GM12878 (cell line): ENCODE measurements around the gene RNASE12. TPM values are rescaled to one million over a fixed set of nuclear protein-coding genes. Genes with fewer than 3 reads are reported as not detected.

Experiments used
- CBFB ChIP-seq: IDR thresholded peaks from 2 replicates; pipeline ENCODE4 v1.6.1; 2016; ENCODE audit warnings: antibody characterized with exemption, low read depth
- E4F1 ChIP-seq: fragments of 450-650 bp; IDR thresholded peaks from 2 replicates; pipeline ENCODE4 v1.6.1; 2018; ENCODE audit warnings: borderline replicate concordance, mild to moderate bottlenecking; ENCODE audit not compliant: partially characterized antibody
- ELK1 ChIP-seq: IDR thresholded peaks from 2 replicates; pipeline ENCODE4 v1.6.1; 2012; ENCODE audit warnings: low read depth, low read length, improper control_type of control experiment
- ETV6 ChIP-seq, 2 experiments: fragments of 450-650 bp in 1 of 2; IDR thresholded peaks in 1 of 2; conservative IDR thresholded peaks in 1 of 2; 2 replicates each; pipeline ENCODE4 v1.6.1; 2014; ENCODE audit warnings: antibody characterized with exemption in 1 of 2, borderline replicate concordance in 1 of 2, low read depth in 1 of 2, mild to moderate bottlenecking in 1 of 2, moderate library complexity in 1 of 2
- EZH2 ChIP-seq: IDR thresholded peaks from 2 replicates; pipeline ENCODE4 v1.6.1; 2012; ENCODE audit warnings: low read depth, mild to moderate bottlenecking, control low read depth, inconsistent platforms, low read length, borderline replicate concordance; ENCODE audit not compliant: control insufficient read depth
- KLF5 ChIP-seq: fragments of 450-650 bp; IDR thresholded peaks from 2 replicates; pipeline ENCODE4 v1.6.1; 2014; ENCODE audit warnings: mild to moderate bottlenecking; ENCODE audit not compliant: partially characterized antibody
- MYC ChIP-seq: IDR thresholded peaks from 2 replicates; pipeline ENCODE4 v1.6.1; 2011; ENCODE audit warnings: mild to moderate bottlenecking, low read length, moderate library complexity, inconsistent platforms; ENCODE audit not compliant: insufficient read depth, insufficient replicate concordance, insufficient read length, severe bottlenecking
- PAX5 ChIP-seq: IDR thresholded peaks from 2 replicates; pipeline ENCODE4 v1.6.1; 2011; ENCODE audit warnings: low read depth, low read length, borderline replicate concordance
- PAX8 ChIP-seq: fragments of 450-650 bp; IDR thresholded peaks from 2 replicates; pipeline ENCODE4 v1.6.1; 2017; ENCODE audit warnings: mild to moderate bottlenecking, moderate library complexity
- POLR2A ChIP-seq: IDR thresholded peaks from 2 replicates; pipeline ENCODE4 v1.6.1; 2011; ENCODE audit warnings: low read depth, mild to moderate bottlenecking, low read length
- POU2F2 ChIP-seq: IDR thresholded peaks from 3 replicates; pipeline ENCODE4 v1.6.1; 2011; ENCODE audit warnings: low read depth, mild to moderate bottlenecking, low read length, borderline replicate concordance
- RAD51 ChIP-seq: fragments of 450-650 bp; IDR thresholded peaks from 2 replicates; pipeline ENCODE4 v1.6.1; 2016; ENCODE audit warnings: moderate library complexity, mild to moderate bottlenecking, inconsistent platforms
- RCOR1 ChIP-seq: conservative IDR thresholded peaks from 2 replicates; pipeline ENCODE4 v1.6.1; 2012; ENCODE audit warnings: low read depth, low read length, improper control_type of control experiment
- RFX5 ChIP-seq: IDR thresholded peaks from 2 replicates; pipeline ENCODE4 v1.6.1; 2011; ENCODE audit warnings: low read depth, low read length, improper control_type of control experiment
- RUNX3 ChIP-seq: IDR thresholded peaks from 2 replicates; pipeline ENCODE4 v1.6.1; 2012; ENCODE audit warnings: low read length, inconsistent platforms
- SUPT20H ChIP-seq: IDR thresholded peaks from 2 replicates; pipeline ENCODE4 v1.6.1; 2011; ENCODE audit warnings: low read depth, mild to moderate bottlenecking, low read length, moderate library complexity, borderline replicate concordance; ENCODE audit not compliant: control insufficient read depth
- USF2 ChIP-seq: IDR thresholded peaks from 2 replicates; pipeline ENCODE4 v1.6.1; 2011; ENCODE audit warnings: low read depth, low read length, improper control_type of control experiment, borderline replicate concordance
- polyA plus RNA-seq, 11 experiments: library from polyadenylated mRNA; depleted of rRNA in 4 of 11; unstranded in 6 of 11; stranded (reverse) in 5 of 11; fragments of >200 nt; fragmentation: Nextera tagmentation in 4 of 11; fragmentation: Illumina TruSeq in 1 of 11; extraction: Ambion mirVana in 4 of 11; extraction: Trizol in 1 of 11; gene quantifications; 1 replicate in 1 of 11; 2 replicates in 10 of 11; pipeline versions ENCODE4 v1.2.1 to v1.2.3, GENCODE V29; 2011 to 2016; ENCODE audit warnings: inconsistent platforms in 2 of 11, missing spikeins in 2 of 11, low read depth in 1 of 11
- total RNA-seq, 4 experiments: library from RNA; depleted of rRNA in 3 of 4; stranded (reverse); fragments of >200 nt in 3 of 4; fragmentation: Illumina TruSeq in 1 of 4; extraction: Trizol in 1 of 4; gene quantifications; 2 replicates each; pipeline versions ENCODE4 v1.2.1 to v1.2.3, GENCODE V29; 2013 to 2021
- TF ChIP-seq, protein P1 (sequence below): fragments of 450-650 bp; IDR thresholded peaks from 2 replicates; pipeline ENCODE4 v1.6.1; 2017; ENCODE audit warnings: mild to moderate bottlenecking
- TF ChIP-seq, protein P2 (sequence below): IDR thresholded peaks from 2 replicates; pipeline ENCODE4 v1.6.1; 2012; ENCODE audit warnings: low read depth, low read length, improper control_type of control experiment
- TF ChIP-seq, protein P3 (sequence below): fragments of 450-650 bp; IDR thresholded peaks from 2 replicates; pipeline ENCODE4 v1.6.1; 2017; ENCODE audit warnings: low read depth, mild to moderate bottlenecking, moderate library complexity

RNASE12 gene
- total and polyA plus RNA-seq, 10 of the 15 experiments (the other 5 are each of a cell fraction or from before 2014, with no cell fraction given) = not detected

GRCh38 chr14:20631023-20631879 lies 40.1 kb upstream of the RNASE12 start (continued):
- no peak for TF ChIP-seq RCOR1
- no peak for TF ChIP-seq MYC
- TF ChIP-seq, protein P1, sequence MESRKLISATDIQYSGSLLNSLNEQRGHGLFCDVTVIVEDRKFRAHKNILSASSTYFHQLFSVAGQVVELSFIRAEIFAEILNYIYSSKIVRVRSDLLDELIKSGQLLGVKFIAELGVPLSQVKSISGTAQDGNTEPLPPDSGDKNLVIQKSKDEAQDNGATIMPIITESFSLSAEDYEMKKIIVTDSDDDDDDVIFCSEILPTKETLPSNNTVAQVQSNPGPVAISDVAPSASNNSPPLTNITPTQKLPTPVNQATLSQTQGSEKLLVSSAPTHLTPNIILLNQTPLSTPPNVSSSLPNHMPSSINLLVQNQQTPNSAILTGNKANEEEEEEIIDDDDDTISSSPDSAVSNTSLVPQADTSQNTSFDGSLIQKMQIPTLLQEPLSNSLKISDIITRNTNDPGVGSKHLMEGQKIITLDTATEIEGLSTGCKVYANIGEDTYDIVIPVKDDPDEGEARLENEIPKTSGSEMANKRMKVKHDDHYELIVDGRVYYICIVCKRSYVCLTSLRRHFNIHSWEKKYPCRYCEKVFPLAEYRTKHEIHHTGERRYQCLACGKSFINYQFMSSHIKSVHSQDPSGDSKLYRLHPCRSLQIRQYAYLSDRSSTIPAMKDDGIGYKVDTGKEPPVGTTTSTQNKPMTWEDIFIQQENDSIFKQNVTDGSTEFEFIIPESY = no peak
- no peak for TF ChIP-seq SUPT20H
- no peak for TF ChIP-seq E4F1
- TF ChIP-seq RAD51 = no peak
- TF ChIP-seq, protein P2, sequence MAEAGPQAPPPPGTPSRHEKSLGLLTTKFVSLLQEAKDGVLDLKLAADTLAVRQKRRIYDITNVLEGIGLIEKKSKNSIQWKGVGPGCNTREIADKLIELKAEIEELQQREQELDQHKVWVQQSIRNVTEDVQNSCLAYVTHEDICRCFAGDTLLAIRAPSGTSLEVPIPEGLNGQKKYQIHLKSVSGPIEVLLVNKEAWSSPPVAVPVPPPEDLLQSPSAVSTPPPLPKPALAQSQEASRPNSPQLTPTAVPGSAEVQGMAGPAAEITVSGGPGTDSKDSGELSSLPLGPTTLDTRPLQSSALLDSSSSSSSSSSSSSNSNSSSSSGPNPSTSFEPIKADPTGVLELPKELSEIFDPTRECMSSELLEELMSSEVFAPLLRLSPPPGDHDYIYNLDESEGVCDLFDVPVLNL = no peak
- no peak for TF ChIP-seq POLR2A
- no peak for TF ChIP-seq USF2
- no peak for TF ChIP-seq PAX8
- TF ChIP-seq POU2F2 = no peak
- TF ChIP-seq ETV6 (conservative IDR thresholded peaks at IDR 0.05 in 1 of 2, IDR thresholded peaks at IDR 0.05 in 1 of 2; ENCODE audit: borderline replicate concordance in 1 of 2, low read depth in 1 of 2) = no peak
- TF ChIP-seq KLF5 = no peak
- no peak for TF ChIP-seq PAX5
- no peak for TF ChIP-seq EZH2
- TF ChIP-seq RFX5 = no peak
- TF ChIP-seq CBFB = no peak
- TF ChIP-seq, protein P3, sequence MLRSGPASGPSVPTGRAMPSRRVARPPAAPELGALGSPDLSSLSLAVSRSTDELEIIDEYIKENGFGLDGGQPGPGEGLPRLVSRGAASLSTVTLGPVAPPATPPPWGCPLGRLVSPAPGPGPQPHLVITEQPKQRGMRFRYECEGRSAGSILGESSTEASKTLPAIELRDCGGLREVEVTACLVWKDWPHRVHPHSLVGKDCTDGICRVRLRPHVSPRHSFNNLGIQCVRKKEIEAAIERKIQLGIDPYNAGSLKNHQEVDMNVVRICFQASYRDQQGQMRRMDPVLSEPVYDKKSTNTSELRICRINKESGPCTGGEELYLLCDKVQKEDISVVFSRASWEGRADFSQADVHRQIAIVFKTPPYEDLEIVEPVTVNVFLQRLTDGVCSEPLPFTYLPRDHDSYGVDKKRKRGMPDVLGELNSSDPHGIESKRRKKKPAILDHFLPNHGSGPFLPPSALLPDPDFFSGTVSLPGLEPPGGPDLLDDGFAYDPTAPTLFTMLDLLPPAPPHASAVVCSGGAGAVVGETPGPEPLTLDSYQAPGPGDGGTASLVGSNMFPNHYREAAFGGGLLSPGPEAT = no peak
- peak; percentile 40; the same call in 1 of the 2 replicates for TF ChIP-seq RUNX3
- TF ChIP-seq ELK1 = no peak
